B cell (primary cell): ENCODE results near the gene ARL3. TPM values are rescaled to one million over a fixed set of nuclear protein-coding genes. Genes with fewer than 3 reads are reported as not detected.

Experiments
- ATAC-seq: fragments of 200-7000 bp; cut with Tn5 transposase; one replicate; pipeline ENCODE4 v1.10.0; 2021; ENCODE audit warnings: low read depth, mild to moderate bottlenecking, moderate number of reproducible peaks, moderate library complexity
- CTCF ChIA-PET: fragments of 350-600 bp; sonication (Branson Sonifier 250); formaldehyde crosslinking; loops from one replicate; lab custom pipeline; 2021; ENCODE audit warnings: antibody characterized with exemption, inconsistent platforms; lab: Charles Lee
- POLR2A ChIA-PET: fragments of 350-600 bp; sonication (Branson Sonifier 250); formaldehyde crosslinking; loops from one replicate; lab custom pipeline; 2021; ENCODE audit warnings: antibody characterized with exemption; lab: Charles Lee
- DNase-seq: peaks from one replicate; pipeline ENCODE4 v3.0.0; 2013
- H2AFZ ChIP-seq: 2 replicates; pipeline ENCODE4 v1.6.1; 2012; ENCODE audit warnings: mild to moderate bottlenecking, low read depth, low read length; ENCODE audit not compliant: insufficient read depth, poor library complexity, severe bottlenecking
- H3K27ac ChIP-seq, 2 donors: 1 replicate in 1 of 2; 2 replicates in 1 of 2; pipeline ENCODE4 v1.5.1; 2012 to 2013; ENCODE audit warnings: low read length in 2 of 2, mild to moderate bottlenecking in 2 of 2, moderate library complexity in 1 of 2
- H3K27me3 ChIP-seq, 4 experiments: fragments of 200-600 bp in 1 of 4; sonication (generic) in 1 of 4; replicated peaks in 1 of 4; 1 replicate in 2 of 4; 2 replicates in 2 of 4; pipeline versions ENCODE4 v1.6.1 to v1.7.0; 2013 to 2016; ENCODE audit warnings: low read length in 3 of 4, mild to moderate bottlenecking in 2 of 4, mixed read lengths in 1 of 4, moderate library complexity in 1 of 4; ENCODE audit not compliant: insufficient read depth in 4 of 4, control insufficient read depth in 3 of 4; ENCODE audit errors: control extremely low read depth in 1 of 4
- H3K36me3 ChIP-seq, 2 experiments: replicated peaks in 1 of 2; 1 replicate in 1 of 2; 2 replicates in 1 of 2; pipeline versions ENCODE4 v1.6.1 to v1.7.1; 2013; ENCODE audit warnings: low read length in 1 of 2; ENCODE audit not compliant: insufficient read depth in 2 of 2, control insufficient read depth in 1 of 2; ENCODE audit errors: control extremely low read depth in 1 of 2, extremely low read depth in 1 of 2
- H3K4me1 ChIP-seq, 2 donors: fragments of 200-600 bp in 1 of 2; sonication (generic) in 1 of 2; 1 replicate in 1 of 2; 2 replicates in 1 of 2; pipeline versions ENCODE4 v1.5.1 to v1.6.1; 2013 to 2017; ENCODE audit warnings: low read length in 2 of 2; ENCODE audit not compliant: control insufficient read depth in 2 of 2, insufficient read depth in 2 of 2
- H3K4me2 ChIP-seq: replicated peaks from 2 replicates; pipeline ENCODE3; 2012; ENCODE audit warnings: mild to moderate bottlenecking, low read depth, low read length; ENCODE audit not compliant: poor library complexity, severe bottlenecking
- H3K4me3 ChIP-seq, 5 experiments: fragments of 200-600 bp in 1 of 5; sonication (generic) in 1 of 5; 1 replicate in 3 of 5; 2 replicates in 2 of 5; pipeline versions ENCODE4 v1.5.1 to v1.7.0; 2011 to 2016; ENCODE audit warnings: low read length in 4 of 5, mild to moderate bottlenecking in 4 of 5, low read depth in 2 of 5, control low read depth in 1 of 5, moderate library complexity in 1 of 5; ENCODE audit not compliant: insufficient read depth in 1 of 5; ENCODE audit errors: control extremely low read depth in 1 of 5, extremely low read depth in 1 of 5
- H3K79me2 ChIP-seq: fragments of 200-600 bp; sonication (generic); one replicate; pipeline ENCODE4 v1.6.0; 2016; ENCODE audit warnings: low read length; ENCODE audit not compliant: control insufficient read depth, insufficient read depth
- H3K9ac ChIP-seq: fragments of 200-600 bp; sonication (generic); 2 replicates; pipeline ENCODE4 v1.6.1; 2017; ENCODE audit warnings: mild to moderate bottlenecking, low read length, moderate library complexity
- H3K9me3 ChIP-seq, 3 donors: one replicate each; pipeline versions ENCODE4 v1.6.1 to v1.7.1; 2013; ENCODE audit warnings: low read length in 2 of 3; ENCODE audit not compliant: control insufficient read depth in 2 of 3, insufficient read depth in 1 of 3; ENCODE audit errors: control extremely low read depth in 1 of 3
- H4K20me1 ChIP-seq: 2 replicates; pipeline ENCODE4 v1.6.0; 2012; ENCODE audit warnings: mild to moderate bottlenecking, low read length; ENCODE audit not compliant: insufficient read depth, control insufficient read depth, poor library complexity, severe bottlenecking
- H3K27ac Mint-ChIP-seq: one replicate; pipeline ENCODE4 v1.8.0; 2021; ENCODE audit warnings: mixed read lengths
- H3K27me3 Mint-ChIP-seq: one replicate; pipeline ENCODE4 v1.8.0; 2021; ENCODE audit warnings: mixed read lengths
- H3K4me1 Mint-ChIP-seq: one replicate; pipeline ENCODE4 v1.8.0; 2021; ENCODE audit warnings: mixed read lengths
- H3K4me3 Mint-ChIP-seq: one replicate; pipeline ENCODE4 v1.8.0; 2021; ENCODE audit warnings: mixed read lengths
- H3K9me3 Mint-ChIP-seq: one replicate; pipeline ENCODE4 v1.8.0; 2022; ENCODE audit warnings: mixed read lengths; ENCODE audit not compliant: insufficient read depth
- CTCF ChIP-seq: fragments of 200-600 bp; IDR thresholded peaks from one replicate; pipeline ENCODE4 v1.8.0; 2022; ENCODE audit warnings: antibody characterized with exemption, mild to moderate bottlenecking
- EZH2 ChIP-seq: IDR thresholded peaks from 2 replicates; pipeline ENCODE4 v1.6.1; 2012; ENCODE audit warnings: borderline replicate concordance, low read depth, mild to moderate bottlenecking, moderate library complexity, low read length; ENCODE audit not compliant: insufficient read depth, poor library complexity, severe bottlenecking
- WGBS: methylation state at CpG from one replicate; pipeline ENCODE4 v1.1.5; 2013; ENCODE audit warnings: missing lambda C conversion rate; ENCODE audit not compliant: insufficient coverage; 5-methylcytosine and 5-hydroxymethylcytosine counted together
- intact Hi-C: fragments of 100-400 bp; cut with micrococcal nuclease; formaldehyde crosslinking; loops from one replicate; pipeline ENCODE4 v1.10.0; 2022
- polyA plus RNA-seq: library from polyadenylated mRNA; depleted of rRNA; stranded (reverse); fragments of >200 nt; gene quantifications from 2 replicates; pipeline ENCODE4 v1.2.3, GENCODE V29; 2012
- total RNA-seq, 2 donors: library from RNA; stranded (reverse); fragments of 120-200 nt in 1 of 2; gene quantifications; 1 replicate in 1 of 2; 2 replicates in 1 of 2; pipeline versions ENCODE4 v1.2.3 to v1.2.4, GENCODE V29; 2013 to 2022

The ARL3 gene
- total and polyA plus RNA-seq, 2 donors (not counting 1 experiment from before 2014, with no cell fraction given), result 0.91 to 5.5 TPM

GRCh38 chr10:102648889-102649796, 65.1 kb downstream of the ARL3 start:
- Histone ChIP-seq H3K36me3 (peaks cover 0 to 6% of the 10 kb centered on the region in 2 experiments), H3K4me1 (peaks cover 78 to 84% of the 10 kb centered on the region in 2 donors), H3K9me3 (no peaks in the 10 kb centered on the region), H3K27ac (peak overlapping the region; percentile 70 to 90), H3K9ac (peak overlapping the region; percentile 83), H3K4me3 (peak overlapping the region in 4 of 5 experiments; percentile 6 to 33 (median 10)), H2AFZ (no peak overlapping the region), H3K4me2 (peak overlapping the region; percentile 94), H3K79me2 (peaks cover 92% of the 10 kb centered on the region), H4K20me1 (peaks cover 77% of the 10 kb centered on the region), H3K27me3 (no peaks in the 10 kb centered on the region)
- H3K4me1 Mint-ChIP-seq, result peaks cover 82% of the 10 kb centered on the region
- TF ChIP-seq CTCF, result no peak
- no peak for TF ChIP-seq EZH2
- peak overlapping the region; percentile 99 for H3K27ac Mint-ChIP-seq
- H3K27me3 Mint-ChIP-seq, result no peaks in the 10 kb centered on the region
- peak overlapping the region; percentile 97 for H3K4me3 Mint-ChIP-seq
- ChIA-PET CTCF (interaction anchor here (1.0 kb wide), 1 partner anchor 29 kb away, joined by 4 read pairs; no protein-coding TSS in a partner anchor), POLR2A (interaction anchor here (0.6 kb wide), 1 partner anchor 224 kb away, joined by 6 read pairs; no protein-coding TSS in a partner anchor)
- ATAC-seq (no peak), DNase-seq (peak; percentile 57)
- WGBS, result 32% methylated on average over 23 of the region's 25 CpGs
- H3K9me3 Mint-ChIP-seq, result no peaks in the 10 kb centered on the region
- intact Hi-C loops, result loop anchor here (5.0 kb wide), 3 partner anchors 268 to 832 kb away; partner anchors contain the start of genes CNNM2 and OGA
